PC-9 (cell line): ENCODE data around the gene VTN.

ENCODE experiments used
- CTCF ChIP-seq: fragments of 200-600 bp; sonication (generic); conservative IDR thresholded peaks from 2 replicates; pipeline ENCODE4 v1.6.1; 2017; ENCODE audit warnings: mixed run types, antibody characterized with exemption, mild to moderate bottlenecking, moderate library complexity
- EZH2 ChIP-seq: fragments of 200-600 bp; sonication (generic); IDR thresholded peaks from 2 replicates; pipeline ENCODE4 v1.8.0; 2017; ENCODE audit warnings: antibody characterized with exemption, low read depth

GRCh38 chr17:28386391-28386790 is 16.3 kb upstream of the VTN start:
- TF ChIP-seq CTCF = no peak
- no peak for TF ChIP-seq EZH2
